ENCODE data around the gene ECT2.
"Not testable (repeated sequence)": the region's sequence is repeated elsewhere in the genome, so short reads cannot be mapped to it uniquely, and the experiment has no call there.

Gene ECT2

DNA sequence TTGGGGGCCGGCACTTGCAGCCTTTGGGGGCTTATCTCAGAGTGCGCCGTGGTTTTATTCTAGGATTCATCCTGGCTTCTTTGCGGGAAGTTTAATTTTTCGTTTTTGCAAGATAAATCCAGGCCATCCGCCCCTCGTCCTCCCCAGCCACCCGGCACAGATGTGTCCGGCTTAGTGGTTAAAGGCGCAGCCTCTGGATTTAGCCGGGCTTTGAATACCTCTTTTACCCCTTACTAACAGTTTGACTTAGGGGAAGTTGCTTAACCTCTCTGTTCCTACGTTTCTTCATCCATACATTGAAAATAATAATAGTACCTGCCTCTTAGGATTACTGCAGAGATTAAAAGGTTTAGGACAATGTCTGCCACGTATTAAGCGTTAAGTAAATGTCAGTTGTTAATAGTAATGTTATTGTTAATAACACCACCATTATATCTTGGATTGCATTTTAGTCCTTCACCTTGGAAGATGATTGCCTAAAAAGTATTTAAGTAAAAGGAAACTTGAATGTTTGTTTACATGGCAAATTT is 714 bp downstream of the ECT2 start:
- H3K27me3 Mint-ChIP-seq (ENCODE audit: low read depth, poor library complexity) = peaks cover 2% of the 10 kb centered on the region
- TF ChIP-seq, protein P1, sequence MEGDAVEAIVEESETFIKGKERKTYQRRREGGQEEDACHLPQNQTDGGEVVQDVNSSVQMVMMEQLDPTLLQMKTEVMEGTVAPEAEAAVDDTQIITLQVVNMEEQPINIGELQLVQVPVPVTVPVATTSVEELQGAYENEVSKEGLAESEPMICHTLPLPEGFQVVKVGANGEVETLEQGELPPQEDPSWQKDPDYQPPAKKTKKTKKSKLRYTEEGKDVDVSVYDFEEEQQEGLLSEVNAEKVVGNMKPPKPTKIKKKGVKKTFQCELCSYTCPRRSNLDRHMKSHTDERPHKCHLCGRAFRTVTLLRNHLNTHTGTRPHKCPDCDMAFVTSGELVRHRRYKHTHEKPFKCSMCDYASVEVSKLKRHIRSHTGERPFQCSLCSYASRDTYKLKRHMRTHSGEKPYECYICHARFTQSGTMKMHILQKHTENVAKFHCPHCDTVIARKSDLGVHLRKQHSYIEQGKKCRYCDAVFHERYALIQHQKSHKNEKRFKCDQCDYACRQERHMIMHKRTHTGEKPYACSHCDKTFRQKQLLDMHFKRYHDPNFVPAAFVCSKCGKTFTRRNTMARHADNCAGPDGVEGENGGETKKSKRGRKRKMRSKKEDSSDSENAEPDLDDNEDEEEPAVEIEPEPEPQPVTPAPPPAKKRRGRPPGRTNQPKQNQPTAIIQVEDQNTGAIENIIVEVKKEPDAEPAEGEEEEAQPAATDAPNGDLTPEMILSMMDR (IDR thresholded peaks at IDR 0.05) = no peak
- peaks cover 31% of the 10 kb centered on the region for H3K4me1 Mint-ChIP-seq
- no peaks in the 10 kb centered on the region for H3K9me3 Mint-ChIP-seq
- H3K4me3 Mint-ChIP-seq = peak overlapping the region; percentile 97
- H3K27ac Mint-ChIP-seq = peak overlapping the region; percentile 86
- peaks cover 35% of the 10 kb centered on the region for H3K36me3 Mint-ChIP-seq (ENCODE audit: low read depth)
- no peak for DNase-seq

DNA sequence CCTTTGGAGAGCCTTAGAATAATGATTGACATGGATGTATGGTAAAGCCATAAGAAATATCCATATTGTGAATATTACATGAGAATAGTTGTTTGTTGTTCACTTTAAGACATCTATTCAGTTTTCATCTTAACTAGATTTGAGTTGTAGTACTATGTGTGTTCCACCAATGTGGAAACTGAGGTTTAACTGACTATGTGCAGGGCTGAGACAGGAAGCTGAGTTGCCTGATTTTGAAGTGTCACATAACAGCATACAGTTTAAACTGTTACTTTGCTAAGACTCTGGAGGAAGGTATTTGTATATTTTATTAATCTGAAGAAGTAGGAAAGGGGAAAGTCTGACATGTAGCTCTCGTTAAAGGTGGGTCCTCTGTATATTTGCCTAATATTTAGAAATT is 2.1 kb downstream of the ECT2 start:
- Mint-ChIP-seq H3K9me3 (no peaks in the 10 kb centered on the region), H3K4me1 (peaks cover 31% of the 10 kb centered on the region), H3K36me3 (ENCODE audit: low read depth) (peaks cover 47% of the 10 kb centered on the region), H3K27me3 (ENCODE audit: low read depth, poor library complexity) (no peaks in the 10 kb centered on the region), H3K4me3 (peak overlapping the region; percentile 97), H3K27ac (no peak overlapping the region)
- TF ChIP-seq, protein P1 (IDR thresholded peaks at IDR 0.05) = no peak
- no peak for DNase-seq

DNA sequence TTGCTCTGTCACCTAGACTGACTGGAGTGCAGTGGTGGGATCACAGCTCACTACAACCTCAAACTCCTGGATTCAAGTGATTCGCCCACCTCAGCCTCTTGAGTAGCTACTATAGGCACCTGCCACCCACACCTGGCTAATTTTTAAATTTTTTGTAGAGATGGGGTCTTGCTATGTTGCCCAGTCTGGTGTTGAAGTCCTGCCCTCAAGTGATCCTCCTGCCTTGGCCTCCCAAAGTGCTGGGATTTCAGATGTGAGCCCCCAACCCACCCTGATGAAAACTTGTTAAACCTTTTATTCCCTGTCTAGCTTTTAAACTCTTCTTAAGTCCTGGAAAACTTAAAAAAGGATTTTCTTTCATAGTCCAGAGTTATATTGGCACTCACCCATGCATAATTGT is 2.6 kb downstream of the ECT2 start:
- Mint-ChIP-seq H3K36me3 (ENCODE audit: low read depth) (peaks cover 52% of the 10 kb centered on the region), H3K4me1 (peaks cover 31% of the 10 kb centered on the region), H3K27me3 (ENCODE audit: low read depth, poor library complexity) (no peaks in the 10 kb centered on the region), H3K27ac (no peak overlapping the region), H3K4me3 (peak overlapping the region; percentile 97), H3K9me3 (no peaks in the 10 kb centered on the region)
- DNase-seq = no peak
- TF ChIP-seq, protein P1 (IDR thresholded peaks at IDR 0.05) = no peak

DNA sequence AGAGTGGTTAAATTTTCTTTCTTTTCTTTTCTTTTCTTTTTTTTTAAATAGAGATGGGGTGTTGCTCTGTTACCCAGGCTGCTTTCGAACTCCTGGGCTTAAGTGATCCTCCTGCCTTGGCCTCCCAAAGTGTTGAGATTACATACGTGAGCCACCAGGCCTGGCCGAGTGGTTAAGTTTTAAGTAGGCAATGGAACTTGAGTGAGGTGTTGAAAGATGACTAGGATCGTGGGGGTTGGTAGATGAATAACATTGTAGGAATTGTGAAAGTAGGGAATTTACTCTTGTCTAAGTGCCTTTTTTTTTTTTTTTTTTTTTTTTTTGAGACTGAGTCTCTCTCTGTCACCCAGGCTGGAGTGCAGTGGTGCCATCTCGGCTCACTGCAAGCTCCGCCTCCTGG is 9.9 kb downstream of the ECT2 start:
- not testable (repeated sequence) for H3K4me3 Mint-ChIP-seq; H3K4me1 Mint-ChIP-seq; DNase-seq; H3K9me3 Mint-ChIP-seq; H3K27ac Mint-ChIP-seq; H3K27me3 Mint-ChIP-seq (ENCODE audit: low read depth, poor library complexity)
- H3K36me3 Mint-ChIP-seq (ENCODE audit: low read depth) = peaks cover 90% of the 10 kb centered on the region

DNA sequence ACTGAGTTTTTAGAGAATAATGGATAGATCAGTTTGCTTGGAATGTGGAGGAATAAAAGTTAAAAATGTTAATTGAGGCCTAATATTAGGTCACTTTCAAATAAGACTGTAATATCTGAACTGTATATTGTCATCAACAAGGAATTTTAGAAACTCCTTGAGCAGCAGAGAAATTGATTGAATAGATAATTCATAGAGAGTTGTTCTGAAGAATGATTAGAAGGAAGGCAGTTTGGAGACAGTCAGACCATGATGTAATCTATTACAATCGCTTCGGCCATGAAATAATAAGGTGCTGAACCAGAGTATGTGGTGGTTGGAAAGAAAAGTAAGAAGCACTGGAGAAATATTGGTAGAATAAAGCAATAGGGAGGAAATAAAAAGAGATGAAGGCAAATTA is 15.7 kb downstream of the ECT2 start:
- peaks cover 87% of the 10 kb centered on the region for H3K36me3 Mint-ChIP-seq (ENCODE audit: low read depth)
- H3K4me1 Mint-ChIP-seq = no peaks in the 10 kb centered on the region
- no peak overlapping the region for H3K4me3 Mint-ChIP-seq
- TF ChIP-seq, protein P1 (IDR thresholded peaks at IDR 0.05) = no peak
- no peak overlapping the region for H3K27ac Mint-ChIP-seq
- H3K27me3 Mint-ChIP-seq (ENCODE audit: low read depth, poor library complexity) = no peaks in the 10 kb centered on the region
- H3K9me3 Mint-ChIP-seq = peaks cover under 1% of the 10 kb centered on the region
- no peak for DNase-seq

DNA sequence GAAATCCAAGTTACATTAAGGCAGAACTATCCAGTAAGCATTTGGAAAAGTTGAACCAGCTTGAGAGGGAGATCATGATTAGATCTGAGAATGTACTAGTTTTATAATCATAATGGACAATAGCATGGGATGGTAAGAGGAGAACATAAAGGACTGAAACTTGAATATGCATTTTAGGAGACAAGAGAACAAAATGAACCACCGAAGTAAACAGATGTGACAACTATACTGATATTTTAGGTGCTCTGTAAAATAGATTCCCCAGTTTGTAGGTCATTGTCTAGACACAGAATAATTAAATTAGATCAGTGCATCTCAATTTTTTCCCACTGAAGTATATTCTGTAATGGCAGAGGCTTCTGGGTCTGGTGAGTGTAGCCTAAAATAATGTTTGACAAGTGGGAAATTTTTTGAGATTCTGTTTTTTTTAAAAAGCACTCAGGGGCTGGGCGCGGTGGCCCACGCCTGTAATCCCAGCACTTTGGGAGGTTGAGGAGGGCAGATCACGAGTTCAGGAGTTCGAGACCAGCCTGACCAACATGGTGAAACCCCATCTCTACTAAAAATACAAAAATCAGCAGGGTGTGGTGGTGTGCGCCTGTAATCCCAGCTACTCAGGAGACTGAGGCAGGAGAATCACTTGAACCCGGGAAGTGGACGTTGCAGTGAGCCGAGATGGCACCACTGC is 16.3 kb downstream of the ECT2 start:
- Mint-ChIP-seq H3K27ac (peak overlapping the region; percentile 27), H3K9me3 (peaks cover 5% of the 10 kb centered on the region), H3K4me1 (no peaks in the 10 kb centered on the region), H3K4me3 (no peak overlapping the region), H3K36me3 (ENCODE audit: low read depth) (peaks cover 89% of the 10 kb centered on the region), H3K27me3 (ENCODE audit: low read depth, poor library complexity) (no peaks in the 10 kb centered on the region)
- no peak for DNase-seq
- TF ChIP-seq, protein P1 (IDR thresholded peaks at IDR 0.05) = no peak
